Tibial nerve (tissue), 3 donors: ENCODE measurements around the gene IL21R.

Experiments used
- CTCF ChIP-seq, 5 experiments: fragments of 200-600 bp in 3 of 5; fragments of 450-650 bp in 2 of 5; sonication (generic) in 3 of 5; IDR thresholded peaks; one replicate each; pipeline ENCODE4 v1.5.1; 2016 to 2019; ENCODE audit warnings: antibody characterized with exemption in 5 of 5, mild to moderate bottlenecking in 3 of 5, moderate library complexity in 2 of 5
- POLR2A ChIP-seq, 2 donors: fragments of 450-650 bp; IDR thresholded peaks; one replicate each; pipeline ENCODE4 v1.6.1; 2017; ENCODE audit warnings: antibody characterized with exemption in 2 of 2, mild to moderate bottlenecking in 2 of 2, moderate library complexity in 2 of 2

- TF ChIP-seq POLR2A (IDR thresholded peaks at IDR 0.05), result no peak
- no peak for TF ChIP-seq CTCF (IDR thresholded peaks at IDR 0.05)
Measured at GRCh38 chr16:27495191-27495590, 93.2 kb downstream of the IL21R start.
